Suppressor macrophage treated with lipopolysaccharide for 4 hours (primary cell): ENCODE data around the gene TMSB15B.
"Not testable (repeated sequence)": the region's sequence is repeated elsewhere in the genome, so short reads cannot be mapped to it uniquely, and the experiment has no call there.

Experiments
- DNase-seq: peaks from one replicate; pipeline ENCODE4 v3.0.0-alpha.2; 2020

TMSB15B gene

DNA sequence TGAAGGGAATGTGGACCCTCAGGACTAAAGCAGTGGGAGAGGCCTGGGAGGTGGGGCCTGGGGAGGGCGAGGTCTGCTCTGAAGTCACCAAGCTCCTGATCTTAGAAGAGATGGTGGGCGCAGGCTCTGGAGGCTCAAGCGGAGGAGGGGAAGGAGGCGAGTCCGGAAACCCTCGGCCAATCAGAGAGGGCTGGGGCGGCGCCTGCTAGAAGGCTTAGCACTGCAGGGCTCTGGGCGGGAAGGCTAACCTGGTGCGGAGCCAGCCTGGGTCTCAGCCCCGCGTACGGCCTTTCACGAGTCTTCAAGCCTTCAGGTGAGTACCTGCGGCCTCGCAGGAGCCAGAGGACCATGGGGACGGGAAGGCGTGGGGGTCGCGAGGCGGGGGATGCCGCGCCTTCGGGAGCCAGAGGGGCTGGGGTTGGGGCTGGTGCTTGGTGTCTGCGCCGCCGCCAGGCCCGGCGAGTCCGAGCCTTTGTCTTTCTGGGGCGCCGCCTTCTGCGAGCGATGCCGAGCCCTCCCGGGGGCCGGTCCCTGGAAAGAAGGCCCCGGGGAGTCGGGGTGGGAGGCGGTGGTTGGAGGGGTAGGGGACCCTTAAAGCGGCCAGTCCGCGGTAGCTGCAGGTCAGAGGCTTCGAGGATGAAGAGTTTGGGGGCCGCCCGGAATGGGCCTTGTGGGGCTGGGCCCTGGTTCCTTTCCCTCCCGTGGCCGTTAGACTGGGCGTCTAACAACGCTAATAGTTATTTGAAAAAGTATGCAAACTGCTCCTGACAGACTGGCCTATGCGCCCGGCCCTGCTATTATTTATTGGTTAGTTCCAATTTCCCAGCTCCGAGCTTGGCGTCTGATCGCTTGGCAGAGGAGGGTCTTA lies at the start of gene TMSB15B:
Gene TMSB15B, plus strand, starts transcription at position 217 of the 868 bp plus-strand sequence.
- DNase-seq: not testable (repeated sequence)

DNA sequence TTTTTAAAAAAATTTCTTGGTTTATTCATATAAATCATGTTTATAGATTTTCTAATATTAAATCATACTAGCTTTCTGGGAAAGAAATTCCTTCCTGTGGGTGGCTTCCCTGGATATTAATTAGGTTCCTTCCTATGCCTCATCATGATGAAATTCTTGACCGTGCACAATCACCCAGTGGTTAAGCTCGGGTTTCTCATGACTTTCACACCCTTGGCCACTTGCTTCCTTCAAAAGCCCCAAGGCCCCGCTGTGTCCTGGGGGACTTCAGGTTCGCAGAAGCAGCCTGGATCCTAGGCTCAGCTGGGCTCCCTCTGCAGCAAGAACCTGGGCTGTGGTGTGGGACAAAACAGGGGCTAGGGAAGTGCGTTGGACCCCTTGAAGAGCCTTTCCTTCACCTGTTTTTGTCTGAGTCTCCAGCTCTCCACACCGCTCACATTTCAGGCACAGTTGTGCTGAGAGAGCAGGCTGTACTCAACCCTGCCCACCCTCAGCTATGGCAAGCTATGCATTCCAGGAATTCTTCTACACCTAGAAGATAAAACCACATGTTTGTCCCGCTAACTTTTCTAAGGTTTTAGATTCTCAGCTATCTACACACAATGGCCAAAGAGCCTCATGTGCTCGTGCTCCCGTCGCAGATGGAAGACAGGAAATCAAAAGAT lies 48.9 kb upstream of the TMSB15B start:
- no peak for DNase-seq

DNA sequence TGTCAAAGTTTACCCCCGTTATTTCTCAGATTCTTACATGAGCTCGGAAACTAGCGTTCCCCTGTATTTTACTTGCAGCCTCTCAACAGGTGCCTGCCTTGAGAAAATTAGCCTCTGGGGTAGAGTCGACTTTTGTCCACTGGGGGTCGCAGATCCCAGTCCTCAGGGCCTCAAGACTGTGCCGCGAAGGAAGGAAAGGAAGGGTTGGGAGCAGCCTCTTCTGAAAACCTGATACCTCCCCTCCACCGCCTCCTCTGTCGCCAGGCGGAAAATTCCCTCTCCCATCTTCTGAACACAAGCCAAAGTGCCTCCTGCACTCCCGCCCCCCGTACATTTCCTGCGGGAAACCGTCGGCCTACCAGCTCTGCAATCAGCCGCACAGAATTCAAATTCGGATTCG lies 44.4 kb upstream of the TMSB15B start:
- peak; percentile 51 for DNase-seq

DNA sequence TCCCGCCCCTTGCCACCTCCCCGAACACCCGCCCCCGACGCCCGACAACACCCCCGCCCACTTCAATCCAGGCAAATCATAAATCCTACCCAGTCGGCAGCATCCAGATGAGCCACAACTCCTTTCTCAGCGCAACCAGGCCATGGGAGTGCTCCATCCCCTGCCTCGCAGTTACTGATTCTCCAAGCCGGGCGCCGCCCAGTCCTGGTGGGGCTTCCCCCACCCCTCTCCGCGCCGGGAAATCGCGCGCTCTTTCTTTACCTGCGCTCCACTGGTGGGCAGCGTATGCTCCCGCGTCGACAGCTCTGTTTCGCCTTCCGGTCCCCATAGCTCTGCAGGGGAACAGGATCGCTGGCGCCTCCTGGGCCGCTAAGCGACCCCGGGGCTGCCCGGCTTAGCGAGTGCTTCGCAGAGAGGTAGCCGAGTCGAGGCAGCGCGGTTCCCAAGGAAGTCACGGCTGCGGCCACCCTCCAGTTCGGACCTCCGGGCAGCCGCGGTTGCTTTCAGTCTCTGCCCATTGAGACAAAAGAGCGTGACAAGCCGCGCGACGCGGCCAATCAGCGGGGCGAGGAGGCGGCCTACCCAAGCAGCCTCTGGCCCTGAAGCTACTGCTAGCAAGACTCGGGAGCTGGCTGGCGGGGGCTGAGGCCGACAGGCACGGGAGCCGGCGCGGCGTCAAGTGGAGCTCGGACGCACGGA lies 43.7 kb upstream of the TMSB15B start:
- DNase-seq: peak; percentile 60

DNA sequence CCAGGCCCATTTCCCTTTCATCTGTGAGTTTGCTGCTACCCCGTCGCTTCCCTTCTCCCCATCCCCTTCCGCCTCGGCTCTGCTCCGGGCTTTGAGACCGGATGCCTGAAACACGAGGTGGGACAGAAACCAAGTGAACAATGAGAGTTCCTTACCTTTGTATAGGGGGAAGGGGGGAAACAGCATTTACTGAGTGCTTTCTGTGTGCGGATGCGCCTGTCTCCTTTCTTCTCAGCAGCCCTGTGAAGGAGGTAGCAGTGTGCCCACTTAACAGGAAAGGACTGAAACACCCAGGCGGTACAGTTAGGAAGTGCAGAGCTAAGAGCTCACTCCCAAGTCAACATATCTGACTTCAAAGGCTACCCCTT lies 43.2 kb upstream of the TMSB15B start:
- DNase-seq: peak; percentile 7

DNA sequence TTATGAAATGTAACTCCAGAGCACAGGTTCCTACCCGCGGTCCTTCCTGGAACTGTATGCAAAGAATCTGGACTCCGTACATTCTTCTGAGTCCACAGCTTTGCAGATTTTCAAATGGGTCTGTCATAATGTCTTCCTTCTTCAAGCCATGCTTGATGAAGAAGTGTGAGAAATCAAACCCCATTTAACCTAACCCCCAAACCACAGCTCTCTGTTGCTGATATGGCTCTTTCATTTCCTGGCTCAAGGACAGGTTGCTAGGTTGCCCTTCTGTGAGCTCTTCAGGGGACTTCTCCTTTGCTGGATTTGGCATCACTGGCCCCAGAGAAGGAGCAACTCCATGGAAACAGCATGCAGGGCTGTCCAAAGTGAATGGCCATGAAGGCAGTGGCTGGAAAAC lies 41.9 kb upstream of the TMSB15B start:
- not testable (repeated sequence) for DNase-seq

DNA sequence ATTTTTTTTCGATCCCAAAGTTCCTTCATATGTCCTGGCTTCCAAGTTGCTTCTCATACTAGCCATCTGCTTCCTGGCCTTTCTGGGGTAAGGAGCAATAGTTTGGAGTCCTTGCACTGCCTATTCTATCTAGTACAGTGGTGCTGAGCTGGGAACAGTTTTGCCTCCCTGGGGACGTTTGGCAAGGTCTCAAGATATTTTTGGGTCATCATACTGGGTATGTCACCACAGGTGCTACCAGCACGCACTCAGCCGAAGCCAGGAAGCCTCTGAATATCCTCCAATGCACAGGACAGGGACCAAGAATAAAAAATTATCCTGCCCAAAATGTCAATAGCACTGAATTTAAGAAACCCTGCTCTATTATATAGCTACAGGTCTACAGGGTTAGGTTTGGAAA lies 35.4 kb upstream of the TMSB15B start:
- DNase-seq: no peak

DNA sequence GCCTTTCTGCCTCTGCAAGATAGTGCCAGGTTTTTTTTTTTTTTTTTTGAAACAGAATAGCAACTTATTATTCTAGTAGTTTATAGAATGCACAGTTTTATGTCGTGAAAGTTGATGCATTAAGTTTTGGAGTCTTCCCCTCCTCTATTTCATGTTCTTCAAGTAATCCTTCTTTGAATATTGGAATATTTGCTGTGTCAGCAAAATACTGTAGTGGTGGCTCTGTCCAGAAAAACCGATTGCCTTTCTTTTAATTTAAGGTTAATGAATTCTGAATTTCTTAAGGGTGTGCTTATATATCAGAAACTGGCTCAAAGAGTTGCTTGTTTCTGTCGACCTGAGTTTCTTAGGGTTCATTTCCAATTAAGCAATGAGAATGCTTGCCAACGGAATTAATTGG lies 34.8 kb upstream of the TMSB15B start:
- no peak for DNase-seq

DNA sequence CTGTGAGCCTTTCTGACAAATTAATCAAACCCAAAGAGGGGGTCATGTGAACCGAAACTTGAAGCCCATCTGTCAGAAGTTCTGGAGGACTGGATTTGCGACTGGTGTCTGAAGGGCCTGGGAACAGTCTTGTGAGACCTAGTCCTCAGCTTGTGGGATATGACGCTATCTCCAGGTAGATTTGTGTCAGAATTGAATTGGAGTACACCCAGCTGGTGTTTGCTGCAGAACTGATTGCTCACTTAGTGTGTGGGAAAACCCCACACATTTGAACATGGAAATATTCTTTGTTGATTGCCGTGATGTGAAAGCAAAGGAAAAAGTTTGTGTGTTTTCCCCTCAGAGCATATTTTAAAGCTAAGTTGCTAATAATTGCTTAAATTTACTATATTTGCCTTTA lies 30.3 kb upstream of the TMSB15B start:
- DNase-seq: no peak

DNA sequence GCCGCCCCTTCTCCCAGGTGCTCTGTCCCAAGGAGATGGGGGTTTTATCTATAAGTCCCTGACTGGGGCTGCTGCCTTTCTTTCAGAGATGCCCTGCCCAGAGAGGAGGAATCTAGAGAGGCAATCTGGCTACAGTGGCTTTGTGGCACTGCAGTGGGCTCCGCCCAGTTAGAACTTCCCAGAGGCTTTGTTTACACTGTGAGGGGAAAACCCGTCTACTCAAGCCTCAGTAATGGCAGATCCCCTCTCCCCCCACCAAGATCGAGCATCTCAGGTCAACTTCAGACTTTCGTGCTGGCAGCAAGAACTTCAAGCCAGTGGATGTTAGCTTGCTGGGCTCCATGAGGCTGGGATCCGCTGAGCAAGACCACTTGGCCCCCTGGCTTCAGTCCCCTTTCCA lies 22.2 kb upstream of the TMSB15B start:
- not testable (repeated sequence) for DNase-seq

DNA sequence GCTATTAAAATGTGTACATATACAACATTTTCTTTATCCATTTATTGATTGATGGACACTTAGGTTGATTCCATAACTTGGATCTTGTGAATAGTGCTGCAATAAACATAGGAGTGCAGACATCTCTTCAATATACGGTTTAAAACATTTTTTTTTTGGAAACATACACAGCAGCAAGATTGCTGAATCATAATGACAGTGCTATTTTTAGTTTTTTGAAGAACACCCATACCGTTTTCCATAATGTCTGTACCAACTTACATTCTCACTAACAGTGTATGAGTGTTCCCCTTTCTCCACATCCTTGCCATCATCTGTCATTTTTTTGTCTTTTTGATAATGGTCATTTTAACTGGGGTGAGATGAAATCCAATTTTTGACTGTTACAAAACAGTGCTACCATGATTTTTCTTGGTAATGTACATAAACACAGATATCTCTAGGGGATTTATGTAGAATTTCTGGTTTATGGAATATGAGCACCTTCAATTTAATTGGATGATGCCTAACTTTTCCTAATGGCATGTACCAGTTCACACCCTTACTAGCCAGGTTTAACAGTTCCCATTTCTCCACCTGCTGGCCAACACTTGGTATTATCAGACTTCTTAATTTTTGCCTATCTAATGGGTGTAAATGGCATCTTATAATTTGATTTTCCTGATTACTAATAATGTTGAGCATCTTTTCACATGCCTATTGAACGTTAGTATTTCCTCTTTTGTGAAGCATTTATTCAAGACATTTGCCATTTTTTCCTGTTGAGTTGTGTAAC lies 21.0 kb upstream of the TMSB15B start:
- DNase-seq: peak; percentile 31

DNA sequence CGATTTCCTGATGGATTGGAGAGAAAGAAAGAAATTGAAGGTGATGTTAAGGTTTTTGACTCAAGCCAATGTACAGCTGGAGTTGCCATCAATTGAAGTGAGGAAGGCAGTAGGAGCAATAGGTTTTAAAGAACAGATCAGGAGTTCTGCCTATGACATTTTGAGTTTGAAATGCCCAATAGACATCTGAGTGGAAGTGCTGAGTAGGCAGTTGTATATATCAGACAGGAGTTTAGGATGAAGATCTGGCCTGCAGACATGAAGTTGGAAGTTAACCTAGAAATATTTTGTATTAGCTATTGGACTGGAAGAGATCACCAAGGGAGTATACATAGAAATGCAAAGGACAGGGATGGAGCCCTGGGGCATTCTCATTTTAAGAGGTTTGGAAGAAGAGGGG lies 12.9 kb upstream of the TMSB15B start:
- no peak for DNase-seq

DNA sequence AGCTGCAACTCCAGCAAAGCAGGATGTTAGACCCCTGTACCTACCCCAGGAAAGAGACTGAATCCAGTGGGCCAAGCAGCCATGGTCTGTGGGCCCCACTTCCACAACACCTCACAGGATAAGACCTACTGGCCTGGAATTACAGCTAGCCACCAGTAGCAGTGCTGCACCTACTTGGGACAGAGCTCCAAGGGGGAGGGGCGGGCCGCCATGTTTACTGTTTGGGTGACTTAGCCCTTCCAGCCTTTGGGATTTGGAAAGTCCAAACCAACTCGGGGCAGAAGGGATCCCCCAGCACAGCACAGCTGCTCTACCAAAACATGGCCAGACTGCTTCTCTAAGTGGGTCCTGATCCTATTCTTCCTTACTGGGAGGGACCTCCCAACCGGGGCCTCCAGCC lies 9.1 kb upstream of the TMSB15B start:
- no peak for DNase-seq

DNA sequence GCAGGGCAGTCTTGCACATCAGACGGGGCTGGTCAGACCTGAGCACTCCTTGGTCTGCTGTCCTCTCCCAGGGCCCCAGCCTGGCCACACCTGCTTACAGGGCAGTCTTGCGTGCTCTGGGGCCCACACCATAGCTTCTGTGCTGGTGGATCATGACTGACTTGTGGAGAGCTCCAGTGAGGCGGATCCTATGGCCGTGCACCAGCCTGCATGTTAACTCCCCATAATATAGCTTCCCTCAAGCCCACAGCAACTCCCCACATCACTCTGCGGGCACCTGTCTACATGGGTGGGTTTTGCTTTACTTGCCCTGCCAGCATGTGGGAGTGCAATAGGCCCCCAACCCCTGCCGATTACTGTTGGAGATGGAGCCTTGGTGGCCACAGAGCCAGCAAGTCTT lies 8.2 kb upstream of the TMSB15B start:
- no peak for DNase-seq

DNA sequence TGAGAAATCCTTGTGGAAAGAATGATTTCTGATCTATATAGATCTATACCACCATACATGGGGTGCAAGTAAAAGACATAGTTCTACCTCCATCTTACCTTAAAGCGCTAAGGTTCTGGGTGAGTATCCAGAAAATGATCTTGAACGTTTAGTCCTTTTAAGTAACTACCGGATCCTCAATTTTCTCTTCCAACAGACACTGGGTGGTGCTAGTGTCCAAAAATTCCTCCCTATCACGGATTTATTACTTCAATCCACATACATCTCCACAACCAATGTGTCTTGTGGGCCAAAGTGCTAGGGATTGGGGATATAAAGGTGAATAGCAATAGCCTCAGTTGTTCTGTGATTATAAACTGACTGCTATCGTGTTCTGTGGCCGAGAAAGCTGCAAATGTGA lies 1.8 kb upstream of the TMSB15B start:
- not testable (repeated sequence) for DNase-seq

DNA sequence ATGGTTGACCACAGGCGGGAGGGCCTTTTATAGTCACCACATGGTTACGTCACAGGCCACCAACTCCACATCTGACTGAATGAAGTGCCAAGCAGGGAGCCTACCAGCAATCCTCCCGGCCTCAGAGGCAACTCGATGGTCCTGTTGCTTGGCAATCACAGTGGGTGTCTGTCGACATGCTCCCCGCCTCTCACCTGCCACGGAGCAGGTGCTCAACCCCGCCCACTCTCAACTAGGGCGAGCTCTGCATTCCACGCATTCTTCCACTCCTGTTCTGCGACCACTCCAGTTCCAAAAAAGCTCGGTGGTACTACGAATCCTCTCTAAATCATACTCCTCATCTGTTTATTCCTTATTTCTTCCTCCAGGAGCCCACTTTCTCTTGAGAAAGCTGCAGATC lies 21.1 kb downstream of the TMSB15B start:
- not testable (repeated sequence) for DNase-seq

DNA sequence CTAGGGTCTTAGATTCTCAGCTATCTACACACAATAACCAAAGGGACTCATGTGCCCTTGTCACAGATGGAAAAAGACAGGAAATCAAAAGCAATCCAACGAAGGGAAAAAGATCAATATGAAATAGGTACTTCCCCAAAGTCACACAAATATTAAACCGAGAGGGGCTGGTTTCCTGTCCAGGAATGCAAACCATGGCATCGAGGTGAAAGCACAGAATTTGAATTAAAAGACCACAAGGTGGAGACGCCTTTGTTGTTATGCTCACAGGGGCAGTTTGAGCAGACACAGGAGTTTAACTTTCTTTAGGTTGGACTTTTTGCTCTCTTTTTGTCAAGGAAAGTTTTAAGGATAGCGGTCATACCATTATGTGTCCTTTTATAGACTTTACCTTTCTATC lies 36.8 kb downstream of the TMSB15B start:
- no peak for DNase-seq

DNA sequence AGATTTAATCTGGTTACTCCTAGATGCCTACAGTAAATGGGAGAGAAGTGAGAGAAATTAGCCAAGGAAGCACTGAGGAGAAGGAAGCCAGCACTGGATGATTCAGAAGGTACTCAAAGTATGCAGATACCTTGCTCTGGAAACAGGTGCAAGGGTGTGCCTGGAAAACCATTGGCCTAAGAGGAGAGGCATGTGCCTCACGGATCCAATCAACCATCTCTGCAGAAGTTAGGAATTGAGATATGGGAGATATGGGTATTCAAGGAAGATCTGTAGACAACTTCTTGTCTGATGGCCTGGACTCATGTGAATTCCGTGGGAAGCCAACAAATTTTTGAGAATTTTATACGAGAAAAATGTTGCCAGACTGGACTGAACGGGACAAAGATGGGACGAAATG lies 46.4 kb downstream of the TMSB15B start:
- no peak for DNase-seq

DNA sequence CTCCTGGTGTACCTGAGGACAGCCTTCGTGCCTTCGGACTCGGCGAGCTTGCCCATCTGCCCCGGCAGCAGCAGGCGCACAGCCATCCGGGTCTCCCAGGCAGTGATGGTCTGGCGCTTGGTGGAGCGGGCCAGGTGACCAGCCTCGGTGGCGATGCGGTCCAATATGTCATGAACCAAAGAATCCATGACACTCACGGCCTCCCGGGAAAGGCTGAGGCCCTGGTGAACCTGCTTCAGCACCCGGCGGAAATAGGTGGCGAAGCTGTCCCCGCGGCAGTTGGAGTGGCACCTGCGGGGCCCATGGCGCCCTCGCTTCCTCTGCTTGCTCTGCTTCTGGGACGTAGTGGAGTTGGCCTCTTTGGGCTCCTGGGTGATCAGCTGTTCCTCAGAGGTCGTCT lies 50.7 kb downstream of the TMSB15B start:
- no peak for DNase-seq

DNA sequence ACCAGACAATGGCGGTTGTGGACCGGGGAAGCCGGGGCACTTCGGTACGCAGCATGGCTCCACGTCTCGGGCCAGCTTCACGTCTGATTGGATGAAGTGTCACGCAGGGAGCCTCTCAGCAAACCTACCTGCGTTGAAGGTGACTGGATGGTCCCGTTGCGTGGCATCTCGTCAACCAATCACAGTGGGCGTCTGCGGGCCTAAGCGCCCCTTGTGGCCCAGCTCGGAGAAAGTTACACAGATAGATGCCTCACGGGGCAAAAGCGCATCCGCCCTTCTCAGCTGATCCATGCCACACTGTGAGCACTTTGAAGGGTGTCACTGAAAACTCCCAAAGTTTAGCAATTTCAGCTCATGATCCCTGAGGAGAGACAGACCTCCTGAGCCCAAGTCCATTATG lies 51.2 kb downstream of the TMSB15B start, which contains the start of gene H2BW1:
Gene H2BW1, minus strand, starts transcription at position 103 of the 400 bp plus-strand sequence. CDS start 132 bp downstream, outside the sequence.
- no peak for DNase-seq

DNA sequence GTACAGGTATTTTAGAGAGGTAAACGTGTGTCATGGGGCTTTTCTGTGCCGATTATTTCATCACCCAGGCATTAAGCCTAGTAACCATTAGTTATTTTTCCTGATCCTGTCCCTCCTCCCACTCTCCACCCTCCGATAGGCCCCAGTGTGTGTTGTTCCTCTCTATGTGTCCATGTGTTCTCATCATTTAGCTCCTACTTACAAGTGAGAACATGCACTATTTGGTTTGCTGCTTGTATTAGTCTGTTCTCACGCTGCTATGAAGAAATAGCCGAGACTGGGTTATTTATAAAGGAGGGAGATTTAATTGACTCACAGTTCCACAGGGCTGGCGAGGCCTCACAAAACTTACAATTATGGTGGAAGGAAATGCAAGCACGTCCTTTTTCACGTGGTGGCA lies 53.1 kb downstream of the TMSB15B start:
- DNase-seq: not testable (repeated sequence)
